Adrenal gland (tissue), 12 donors: ENCODE data around the gene JCHAIN. TPM values are rescaled to one million over a fixed set of nuclear protein-coding genes. Genes with fewer than 3 reads are reported as not detected.

Source experiments
- DNase-seq, 7 donors: peaks; one replicate each; pipeline ENCODE4 v3.0.0-alpha.2; 2019 to 2020
- H3K27ac ChIP-seq, 5 donors: fragments of 200-600 bp; sonication (generic) in 4 of 5; 1 replicate in 3 of 5; 2 replicates in 2 of 5; pipeline versions ENCODE4 v1.5.1 to v1.8.0; 2016 to 2020; ENCODE audit warnings: mild to moderate bottlenecking in 1 of 5
- H3K27me3 ChIP-seq: fragments of 200-600 bp; 2 replicates; pipeline ENCODE4 v1.8.0; 2021
- H3K36me3 ChIP-seq, 2 donors: fragments of 200-600 bp; replicated peaks in 1 of 2; 1 replicate in 1 of 2; 2 replicates in 1 of 2; pipeline versions ENCODE4 v1.5.1 to v1.8.0; 2018 to 2022
- H3K4me1 ChIP-seq, 2 donors: fragments of 200-600 bp; replicated peaks in 1 of 2; 1 replicate in 1 of 2; 2 replicates in 1 of 2; pipeline versions ENCODE4 v1.5.1 to v1.8.0; 2018 to 2021
- H3K4me3 ChIP-seq, 4 donors: fragments of 200-600 bp; sonication (generic) in 3 of 4; one replicate each; pipeline ENCODE4 v1.5.1; 2016 to 2018
- H3K9me3 ChIP-seq, 3 donors: fragments of 200-600 bp; sonication (generic) in 1 of 3; replicated peaks in 1 of 3; 1 replicate in 2 of 3; 2 replicates in 1 of 3; pipeline versions ENCODE4 v1.5.1 to v1.8.0; 2016 to 2021
- POLR2A ChIP-seq, 2 donors: fragments of 450-650 bp; IDR thresholded peaks; one replicate each; pipeline ENCODE4 v1.6.1; 2017; ENCODE audit warnings: antibody characterized with exemption in 2 of 2, mild to moderate bottlenecking in 2 of 2, moderate library complexity in 1 of 2
- WGBS, 4 donors: extraction: QIAGEN DNeasy Blood & Tissue Kit in 2 of 4; methylation state at CpG; one replicate each; pipeline versions ENCODE4 v1.1.5 to v1.1.7; 2013 to 2017; 5-methylcytosine and 5-hydroxymethylcytosine counted together
- intact Hi-C, 2 donors: fragments of 100-400 bp; cut with DNase I; formaldehyde crosslinking; loops; one replicate each; pipeline versions ENCODE4 v1.14.1 to v1.15.0; 2022 to 2023
- polyA plus RNA-seq, 3 donors: library from polyadenylated mRNA; stranded (reverse); fragments of 200-250 nt in 2 of 3; fragments of 350-450 nt in 1 of 3; fragmentation: Illumina TruSeq in 1 of 3; extraction: RNeasy Lipid Tissue Mini Kit (QIAGEN cat#74804) in 1 of 3; gene quantifications; one replicate each; pipeline ENCODE4 v1.2.3, GENCODE V29; 2013 to 2014
- total RNA-seq, 9 donors: library from RNA; depleted of rRNA in 4 of 9; stranded (reverse); fragments of >200 nt in 4 of 9; fragments of 120-200 nt in 1 of 9; fragmentation: NEBNext Ultra II Directional in 1 of 9; extraction: Animal tissue kit (Norgen Biotek cat#: 25700) in 1 of 9; gene quantifications; one replicate each; pipeline versions ENCODE4 v1.1.0 to v1.2.4, GENCODE V29; 2013 to 2023
- TF ChIP-seq, protein P1 (sequence below), 6 experiments: fragments of 450-650 bp in 4 of 6; fragments of 200-600 bp in 2 of 6; sonication (generic) in 1 of 6; IDR thresholded peaks; 1 replicate in 5 of 6; 2 replicates in 1 of 6; pipeline versions ENCODE4 v1.5.1 to v1.8.0; 2016 to 2021; ENCODE audit warnings: antibody characterized with exemption in 6 of 6, mild to moderate bottlenecking in 2 of 6, moderate library complexity in 1 of 6
- donor health status: healthy with polysubstance abuse.
- donor health status: Bipolar disorder and iron deficiency.
- donor health status: DM: yes; HTN: yes; CAD: no.
- donor health status: DM: no; HTN: no; CAD: no.
- donor health status: DM: no; HTN: no; CAD: no.
- donor health status: DM: yes; HTN: yes; CAD: no.

Gene JCHAIN
- total and polyA plus RNA-seq, 12 donors = 0.11 to 124 (median 1.9) TPM; not detected in 1

DNA sequence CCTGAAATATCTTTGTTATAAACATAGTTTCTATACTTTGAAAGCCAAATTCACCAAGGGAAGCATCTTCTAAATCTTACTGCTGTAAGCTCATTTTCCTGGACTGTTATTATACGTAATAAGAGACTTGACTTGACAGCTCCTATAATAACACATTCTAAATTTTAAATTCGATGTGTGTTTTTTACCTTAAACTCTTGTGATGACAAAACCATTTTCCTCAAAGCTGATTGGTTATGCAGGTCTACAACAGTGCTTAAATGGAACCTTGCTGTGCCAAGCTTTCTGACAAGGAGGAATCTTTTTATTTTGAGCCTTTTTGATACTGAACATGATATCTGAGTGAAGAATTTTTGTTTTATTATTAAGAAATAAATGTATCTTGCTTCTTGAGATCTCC is 37.9 kb downstream of the JCHAIN start, which contains the start of gene ENAM:
Gene ENAM (plus strand): TSS at position 301 of the 400 bp plus-strand sequence. CDS start 757 bp downstream, outside the sequence.
- Histone ChIP-seq H3K27me3 (no peaks in the 10 kb centered on the region), H3K9me3 (no peaks in the 10 kb centered on the region), H3K4me1 (no peaks in the 10 kb centered on the region), H3K27ac (no peak within 1 kb of the TSS), H3K4me3 (no peak within 1 kb of the TSS), H3K36me3 (no peaks in the 10 kb centered on the region)
- TF ChIP-seq, protein P1, sequence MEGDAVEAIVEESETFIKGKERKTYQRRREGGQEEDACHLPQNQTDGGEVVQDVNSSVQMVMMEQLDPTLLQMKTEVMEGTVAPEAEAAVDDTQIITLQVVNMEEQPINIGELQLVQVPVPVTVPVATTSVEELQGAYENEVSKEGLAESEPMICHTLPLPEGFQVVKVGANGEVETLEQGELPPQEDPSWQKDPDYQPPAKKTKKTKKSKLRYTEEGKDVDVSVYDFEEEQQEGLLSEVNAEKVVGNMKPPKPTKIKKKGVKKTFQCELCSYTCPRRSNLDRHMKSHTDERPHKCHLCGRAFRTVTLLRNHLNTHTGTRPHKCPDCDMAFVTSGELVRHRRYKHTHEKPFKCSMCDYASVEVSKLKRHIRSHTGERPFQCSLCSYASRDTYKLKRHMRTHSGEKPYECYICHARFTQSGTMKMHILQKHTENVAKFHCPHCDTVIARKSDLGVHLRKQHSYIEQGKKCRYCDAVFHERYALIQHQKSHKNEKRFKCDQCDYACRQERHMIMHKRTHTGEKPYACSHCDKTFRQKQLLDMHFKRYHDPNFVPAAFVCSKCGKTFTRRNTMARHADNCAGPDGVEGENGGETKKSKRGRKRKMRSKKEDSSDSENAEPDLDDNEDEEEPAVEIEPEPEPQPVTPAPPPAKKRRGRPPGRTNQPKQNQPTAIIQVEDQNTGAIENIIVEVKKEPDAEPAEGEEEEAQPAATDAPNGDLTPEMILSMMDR (IDR thresholded peaks at IDR 0.05) = no peak
- no peak for TF ChIP-seq POLR2A (IDR thresholded peaks at IDR 0.05)
- 79 to 88% (median 84%) methylated on average over 2 of the region's 2 CpGs for WGBS, 4 donors
- DNase-seq = no peak
- intact Hi-C loops = no loop called here

DNA sequence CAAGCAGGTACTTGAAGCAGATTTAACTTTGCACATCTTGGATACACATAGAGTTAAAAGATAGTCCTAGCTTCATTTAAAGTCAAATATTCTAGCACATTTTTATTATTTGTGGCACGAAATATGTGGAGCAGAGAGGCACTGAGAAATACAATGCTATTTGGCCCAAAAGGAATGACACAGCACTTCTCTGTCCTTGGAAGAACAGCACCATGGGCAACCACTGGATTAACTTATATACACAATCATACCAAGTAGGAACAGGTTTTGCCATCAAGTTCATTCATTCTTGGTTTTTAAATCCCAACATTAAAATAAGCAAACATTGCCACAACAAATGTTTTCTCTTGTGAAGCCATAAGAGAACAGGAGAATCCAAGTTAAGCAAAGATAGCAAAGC is 38.7 kb downstream of the JCHAIN start:
- Histone ChIP-seq H3K36me3 (no peaks in the 10 kb centered on the region), H3K4me3 (no peak overlapping the region), H3K9me3 (no peaks in the 10 kb centered on the region), H3K27ac (no peak overlapping the region), H3K4me1 (no peaks in the 10 kb centered on the region), H3K27me3 (no peaks in the 10 kb centered on the region)
- 67 to 79% (median 71%) methylated on average over 1 of the region's 1 CpG for WGBS, 4 donors
- intact Hi-C loops = no loop called here
- no peak for DNase-seq
- TF ChIP-seq, protein P1 (IDR thresholded peaks at IDR 0.05) = no peak
- TF ChIP-seq POLR2A (IDR thresholded peaks at IDR 0.05) = no peak

DNA sequence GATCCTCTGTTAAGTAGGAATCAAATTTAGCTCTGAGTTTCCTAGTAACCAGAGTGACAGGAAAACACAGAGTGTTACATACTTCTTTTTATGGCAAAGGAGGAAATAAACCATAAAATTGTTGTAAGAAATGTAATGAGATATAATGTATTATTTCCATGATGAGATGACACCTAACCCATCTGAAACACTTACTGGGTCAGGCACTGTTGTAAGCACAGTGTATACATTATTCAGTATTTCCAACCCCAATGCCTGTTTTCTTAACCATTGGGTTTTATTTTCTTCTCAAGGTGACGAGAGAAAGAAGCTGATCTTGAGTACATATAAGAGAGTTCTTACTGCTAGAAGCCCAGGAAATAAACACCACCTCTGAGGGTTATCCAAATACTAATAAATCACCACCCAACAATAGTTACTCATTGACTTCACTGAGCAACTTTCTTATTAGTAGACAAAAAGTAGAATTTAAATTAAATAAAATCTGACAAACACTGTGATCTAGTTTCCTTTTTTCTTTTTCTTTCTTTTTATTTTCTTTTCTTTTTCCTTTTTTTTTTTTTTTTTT is 42.0 kb downstream of the JCHAIN start:
- WGBS, 4 donors = 43 to 61% (median 50%) methylated on average over 1 of the region's 1 CpG

DNA sequence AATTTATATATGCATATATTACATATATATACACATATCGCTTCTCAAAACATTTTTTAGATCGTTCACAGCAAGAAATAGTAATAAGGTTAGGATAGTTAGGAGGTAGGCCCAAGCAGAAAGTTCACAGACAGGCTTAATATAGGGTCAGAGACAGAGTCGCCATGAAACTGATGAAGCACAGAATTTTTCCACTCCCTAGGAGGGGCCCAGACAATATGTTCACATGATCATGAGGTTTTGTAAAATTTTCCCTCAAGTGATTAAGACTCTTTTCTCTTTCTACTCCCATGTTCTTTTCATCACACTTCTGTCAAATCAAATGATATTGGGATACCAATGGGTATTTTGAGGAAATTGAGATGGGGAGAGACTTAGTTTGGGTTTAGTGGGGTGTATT is 43.0 kb downstream of the JCHAIN start:
- DNase-seq = no peak
- TF ChIP-seq, protein P1 (IDR thresholded peaks at IDR 0.05) = no peak
- TF ChIP-seq POLR2A (IDR thresholded peaks at IDR 0.05) = no peak
- Histone ChIP-seq H3K4me1 (no peaks in the 10 kb centered on the region), H3K9me3 (no peaks in the 10 kb centered on the region), H3K36me3 (no peaks in the 10 kb centered on the region), H3K27me3 (no peaks in the 10 kb centered on the region), H3K27ac (no peak overlapping the region), H3K4me3 (no peak overlapping the region)
- intact Hi-C loops = no loop called here
- WGBS, 4 donors = 95 to 99% (median 96%) methylated on average over 3 of the region's 3 CpGs

More for the DNA sequence above, 42.0 kb downstream of the JCHAIN start:
- TF ChIP-seq POLR2A (IDR thresholded peaks at IDR 0.05) = no peak
- TF ChIP-seq, protein P1 (IDR thresholded peaks at IDR 0.05) = no peak
- no peaks in the 10 kb centered on the region for H3K27me3 ChIP-seq
- H3K9me3 ChIP-seq = no peaks in the 10 kb centered on the region
- H3K27ac ChIP-seq = no peak overlapping the region
- intact Hi-C loops = no loop called here
- H3K4me1 ChIP-seq = no peaks in the 10 kb centered on the region
- H3K4me3 ChIP-seq = no peak overlapping the region
- no peaks in the 10 kb centered on the region for H3K36me3 ChIP-seq
- DNase-seq = no peak
